SH-SY5Y (cell line): ENCODE measurements around the gene ZNF616.

Experiments used
- GATA2 ChIP-seq: IDR thresholded peaks from 2 replicates; pipeline ENCODE4 v1.6.1; 2011; ENCODE audit warnings: mild to moderate bottlenecking, low read depth, low read length
- GATA3 ChIP-seq: IDR thresholded peaks from 2 replicates; pipeline ENCODE4 v1.6.1; 2011; ENCODE audit warnings: low read depth, mild to moderate bottlenecking, low read length, moderate library complexity

DNA sequence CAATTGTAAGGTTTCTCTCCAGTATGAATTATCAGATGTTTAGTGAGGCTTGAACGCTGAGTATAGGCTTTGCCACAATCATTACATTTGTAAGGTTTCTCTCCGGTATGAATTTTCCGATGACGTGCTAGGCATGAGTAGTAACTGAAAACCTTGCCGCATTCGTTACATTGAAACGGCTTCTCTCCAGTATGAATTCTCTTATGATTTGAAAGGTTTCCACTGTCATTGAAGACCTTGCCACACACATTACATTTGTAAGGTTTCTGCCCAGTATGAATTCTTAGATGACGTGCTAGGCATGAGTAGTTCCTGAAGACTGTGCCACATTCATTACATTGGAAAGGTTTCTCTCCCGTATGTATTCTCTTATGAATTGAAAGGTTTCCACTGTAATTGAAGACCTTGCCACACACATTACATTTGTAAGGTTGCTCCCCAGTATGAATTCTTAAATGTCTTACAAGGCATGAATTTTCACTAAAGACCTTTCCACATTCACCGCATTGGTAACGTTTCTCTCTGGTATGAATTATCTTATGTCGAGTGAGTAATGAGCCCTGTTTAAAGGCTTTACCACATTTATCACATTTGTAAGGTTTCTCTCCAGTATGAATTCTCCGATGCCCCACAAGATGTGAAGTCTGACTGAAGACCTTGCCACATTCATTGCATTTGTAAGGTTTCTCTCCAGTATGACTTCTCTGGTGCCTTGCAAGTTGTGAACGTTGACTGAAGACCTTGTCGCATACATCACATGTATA, 16.0 kb upstream of the ZNF616 start:
- TF ChIP-seq GATA2 (no peak), GATA3 (no peak)
